Mammary epithelial cell (primary cell): ENCODE results near the gene MAP7.

Experiments used
- CTCF ChIP-seq, 2 donors: IDR thresholded peaks in 1 of 2; conservative IDR thresholded peaks in 1 of 2; 2 replicates each; pipeline ENCODE4 v1.5.1; 2011 to 2012; ENCODE audit warnings: inconsistent platforms in 2 of 2, low read length in 2 of 2, mild to moderate bottlenecking in 2 of 2, control low read depth in 1 of 2, low read depth in 1 of 2; ENCODE audit not compliant: insufficient read depth in 1 of 2; ENCODE audit errors: extremely low read depth in 1 of 2
- EZH2 ChIP-seq: IDR thresholded peaks from 2 replicates; pipeline ENCODE4 v1.6.1; 2012; ENCODE audit warnings: low read length, inconsistent platforms, borderline replicate concordance

GRCh38 chr6:136528477-136528876 lies 21.7 kb downstream of the MAP7 start:
- TF ChIP-seq CTCF (conservative IDR thresholded peaks at IDR 0.05 in 1 of 2, IDR thresholded peaks at IDR 0.05 in 1 of 2; ENCODE audit: extremely low read depth in 1 of 2, insufficient read depth in 1 of 2, low read depth in 1 of 2, low read length in 2 of 2) (no peak), EZH2 (no peak)
